Measurements from ENCODE around the gene CCDC60.

The CCDC60 gene

DNA sequence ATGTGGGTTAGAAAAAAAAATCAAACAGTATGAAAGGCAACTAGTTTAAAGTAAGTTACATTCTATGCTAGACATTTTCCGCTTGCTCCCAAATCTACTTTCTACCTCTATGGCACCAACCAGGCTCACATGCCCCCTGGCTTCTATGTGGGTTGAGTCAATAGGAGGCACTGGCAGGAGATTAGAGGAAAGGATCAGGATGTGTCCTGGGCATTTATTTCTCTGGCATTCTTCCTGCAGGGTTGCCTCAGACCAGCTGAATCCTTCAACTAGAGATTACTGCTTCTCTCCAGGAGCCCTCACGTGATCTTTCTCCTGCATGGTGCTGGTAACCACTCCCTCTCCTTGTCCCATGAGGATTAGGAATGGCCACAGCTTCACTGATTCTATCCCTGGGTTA is 14.9 kb upstream of the CCDC60 start:
- H3K4me3 ChIP-seq (ENCODE audit: severe bottlenecking) = no peak overlapping the region
- H3K36me3 ChIP-seq (ENCODE audit: low read depth) = no peaks in the 10 kb centered on the region
- no peaks in the 10 kb centered on the region for H3K4me1 ChIP-seq (ENCODE audit: insufficient read depth, poor library complexity, severe bottlenecking)
- H3K9me3 ChIP-seq (ENCODE audit: severe bottlenecking) = no peaks in the 10 kb centered on the region
- H3K27ac ChIP-seq (ENCODE audit: poor library complexity, severe bottlenecking) = no peak overlapping the region
- no peak for ATAC-seq (ENCODE audit: low read depth)
- TF ChIP-seq, protein P1, sequence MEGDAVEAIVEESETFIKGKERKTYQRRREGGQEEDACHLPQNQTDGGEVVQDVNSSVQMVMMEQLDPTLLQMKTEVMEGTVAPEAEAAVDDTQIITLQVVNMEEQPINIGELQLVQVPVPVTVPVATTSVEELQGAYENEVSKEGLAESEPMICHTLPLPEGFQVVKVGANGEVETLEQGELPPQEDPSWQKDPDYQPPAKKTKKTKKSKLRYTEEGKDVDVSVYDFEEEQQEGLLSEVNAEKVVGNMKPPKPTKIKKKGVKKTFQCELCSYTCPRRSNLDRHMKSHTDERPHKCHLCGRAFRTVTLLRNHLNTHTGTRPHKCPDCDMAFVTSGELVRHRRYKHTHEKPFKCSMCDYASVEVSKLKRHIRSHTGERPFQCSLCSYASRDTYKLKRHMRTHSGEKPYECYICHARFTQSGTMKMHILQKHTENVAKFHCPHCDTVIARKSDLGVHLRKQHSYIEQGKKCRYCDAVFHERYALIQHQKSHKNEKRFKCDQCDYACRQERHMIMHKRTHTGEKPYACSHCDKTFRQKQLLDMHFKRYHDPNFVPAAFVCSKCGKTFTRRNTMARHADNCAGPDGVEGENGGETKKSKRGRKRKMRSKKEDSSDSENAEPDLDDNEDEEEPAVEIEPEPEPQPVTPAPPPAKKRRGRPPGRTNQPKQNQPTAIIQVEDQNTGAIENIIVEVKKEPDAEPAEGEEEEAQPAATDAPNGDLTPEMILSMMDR (IDR thresholded peaks at IDR 0.05; ENCODE audit: poor library complexity, severe bottlenecking) = no peak
- no peak for DNase-seq (ENCODE audit: low spot score)
- no peaks in the 10 kb centered on the region for H3K27me3 ChIP-seq (ENCODE audit: insufficient read depth, poor library complexity, severe bottlenecking)

- H3K9me3 ChIP-seq (ENCODE audit: severe bottlenecking) = no peaks in the 10 kb centered on the region
- TF ChIP-seq, protein P1 (IDR thresholded peaks at IDR 0.05; ENCODE audit: poor library complexity, severe bottlenecking) = no peak
- no peaks in the 10 kb centered on the region for H3K4me1 ChIP-seq (ENCODE audit: insufficient read depth, poor library complexity, severe bottlenecking)
- H3K27me3 ChIP-seq (ENCODE audit: insufficient read depth, poor library complexity, severe bottlenecking) = no peaks in the 10 kb centered on the region
- no peaks in the 10 kb centered on the region for H3K36me3 ChIP-seq (ENCODE audit: low read depth)
- no peak overlapping the region for H3K27ac ChIP-seq (ENCODE audit: poor library complexity, severe bottlenecking)
- no peak overlapping the region for H3K4me3 ChIP-seq (ENCODE audit: severe bottlenecking)
- no peak for ATAC-seq (ENCODE audit: low read depth)
- DNase-seq (ENCODE audit: low spot score) = no peak
Observed at GRCh38 chr12:119320678-119321077, 13.9 kb upstream of the CCDC60 start.

GRCh38 chr12:119322301-119322723 is 12.2 kb upstream of the CCDC60 start:
- no peak for ATAC-seq (ENCODE audit: low read depth)

DNA sequence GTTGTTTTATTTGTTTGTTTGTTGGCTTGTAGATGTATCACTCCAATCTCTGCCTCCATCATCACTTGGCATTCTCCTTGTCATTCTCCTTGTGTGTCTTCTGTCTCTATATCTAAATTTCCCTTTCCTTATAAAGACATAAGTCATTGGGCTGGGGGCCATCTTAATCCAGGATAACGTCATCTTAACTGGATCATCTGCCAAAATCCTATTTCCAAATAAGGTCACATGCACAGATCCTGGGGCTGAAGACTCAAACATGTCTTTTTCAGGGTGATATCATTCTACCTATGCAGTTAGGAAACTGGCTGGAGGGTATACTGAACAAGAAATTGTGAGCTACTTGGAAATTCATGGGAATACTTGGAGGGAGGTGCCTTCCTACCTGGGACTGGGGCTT is 8.7 kb upstream of the CCDC60 start:
- H3K4me1 ChIP-seq (ENCODE audit: insufficient read depth, poor library complexity, severe bottlenecking) = no peaks in the 10 kb centered on the region
- H3K27me3 ChIP-seq (ENCODE audit: insufficient read depth, poor library complexity, severe bottlenecking) = no peaks in the 10 kb centered on the region
- no peak for DNase-seq (ENCODE audit: low spot score)
- TF ChIP-seq, protein P1 (IDR thresholded peaks at IDR 0.05; ENCODE audit: poor library complexity, severe bottlenecking) = no peak
- no peak overlapping the region for H3K4me3 ChIP-seq (ENCODE audit: severe bottlenecking)
- ATAC-seq (ENCODE audit: low read depth) = no peak
- no peak overlapping the region for H3K27ac ChIP-seq (ENCODE audit: poor library complexity, severe bottlenecking)
- H3K9me3 ChIP-seq (ENCODE audit: severe bottlenecking) = no peaks in the 10 kb centered on the region
- H3K36me3 ChIP-seq (ENCODE audit: low read depth) = no peaks in the 10 kb centered on the region

More at GRCh38 chr12:119322301-119322723, 12.2 kb upstream of the CCDC60 start:
- DNase-seq (ENCODE audit: low spot score) = no peak
- H3K36me3 ChIP-seq (ENCODE audit: low read depth) = no peaks in the 10 kb centered on the region
- TF ChIP-seq, protein P1 (IDR thresholded peaks at IDR 0.05; ENCODE audit: poor library complexity, severe bottlenecking) = no peak
- H3K4me1 ChIP-seq (ENCODE audit: insufficient read depth, poor library complexity, severe bottlenecking) = no peaks in the 10 kb centered on the region
- H3K27me3 ChIP-seq (ENCODE audit: insufficient read depth, poor library complexity, severe bottlenecking) = no peaks in the 10 kb centered on the region
- no peak overlapping the region for H3K4me3 ChIP-seq (ENCODE audit: severe bottlenecking)
- H3K9me3 ChIP-seq (ENCODE audit: severe bottlenecking) = no peaks in the 10 kb centered on the region
- H3K27ac ChIP-seq (ENCODE audit: poor library complexity, severe bottlenecking) = no peak overlapping the region

- Histone ChIP-seq H3K4me3 (ENCODE audit: severe bottlenecking) (no peak overlapping the region), H3K27me3 (ENCODE audit: insufficient read depth, poor library complexity, severe bottlenecking) (no peaks in the 10 kb centered on the region), H3K36me3 (ENCODE audit: low read depth) (no peaks in the 10 kb centered on the region), H3K9me3 (ENCODE audit: severe bottlenecking) (no peaks in the 10 kb centered on the region), H3K4me1 (ENCODE audit: insufficient read depth, poor library complexity, severe bottlenecking) (no peaks in the 10 kb centered on the region), H3K27ac (ENCODE audit: poor library complexity, severe bottlenecking) (no peak overlapping the region)
- TF ChIP-seq, protein P1 (IDR thresholded peaks at IDR 0.05; ENCODE audit: poor library complexity, severe bottlenecking) = no peak
- no peak for ATAC-seq (ENCODE audit: low read depth)
- DNase-seq (ENCODE audit: low spot score) = no peak
Observed at GRCh38 chr12:119326341-119326740, 8.2 kb upstream of the CCDC60 start.
